GM19239 (cell line): Measurements from ENCODE around the gene GRIFIN.

Experiments
- DNase-seq: peaks from one replicate; pipeline ENCODE4 v3.0.0; 2011; ENCODE audit warnings: low spot score; ENCODE audit not compliant: insufficient read length
- FAIRE-seq: peaks from 2 replicates; lab custom pipeline; 2011; peaks lifted over from hg19 to GRCh38; lab: Jason Lieb, UNC

GRIFIN gene, protein sequence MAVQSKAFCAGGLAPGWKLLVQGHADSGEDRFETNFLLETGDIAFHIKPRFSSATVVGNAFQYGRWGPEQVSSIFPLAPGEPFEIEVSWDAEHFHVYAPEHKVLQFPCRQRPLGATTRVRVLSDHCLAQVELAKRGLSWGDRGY

DNA sequence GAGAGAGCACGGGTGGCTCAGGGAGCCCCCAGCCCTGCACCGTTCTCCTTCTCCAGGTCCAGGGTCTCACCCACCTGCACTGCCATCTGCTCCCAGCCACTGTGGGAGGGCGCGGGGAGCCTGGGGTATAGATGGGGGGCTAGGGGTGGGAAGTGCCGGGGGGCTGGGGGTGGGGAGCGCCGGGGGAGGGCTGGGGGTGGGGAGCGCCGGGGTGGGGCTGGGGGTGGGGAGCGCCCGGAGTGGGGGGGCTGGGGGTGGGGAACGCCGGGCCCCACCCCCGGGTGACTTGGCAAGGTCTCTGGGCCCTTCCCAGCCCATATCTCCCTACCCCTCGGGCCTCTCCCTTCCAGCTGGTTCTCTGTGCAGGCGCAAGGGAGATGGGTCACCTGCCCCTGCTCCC lies at the start of gene GRIFIN:
TSS of gene GRIFIN (minus strand) at position 101 of the 400 bp plus-strand sequence. CDS start at position 86, 15 bp downstream.
- FAIRE-seq (no peak), DNase-seq (no peak)

DNA sequence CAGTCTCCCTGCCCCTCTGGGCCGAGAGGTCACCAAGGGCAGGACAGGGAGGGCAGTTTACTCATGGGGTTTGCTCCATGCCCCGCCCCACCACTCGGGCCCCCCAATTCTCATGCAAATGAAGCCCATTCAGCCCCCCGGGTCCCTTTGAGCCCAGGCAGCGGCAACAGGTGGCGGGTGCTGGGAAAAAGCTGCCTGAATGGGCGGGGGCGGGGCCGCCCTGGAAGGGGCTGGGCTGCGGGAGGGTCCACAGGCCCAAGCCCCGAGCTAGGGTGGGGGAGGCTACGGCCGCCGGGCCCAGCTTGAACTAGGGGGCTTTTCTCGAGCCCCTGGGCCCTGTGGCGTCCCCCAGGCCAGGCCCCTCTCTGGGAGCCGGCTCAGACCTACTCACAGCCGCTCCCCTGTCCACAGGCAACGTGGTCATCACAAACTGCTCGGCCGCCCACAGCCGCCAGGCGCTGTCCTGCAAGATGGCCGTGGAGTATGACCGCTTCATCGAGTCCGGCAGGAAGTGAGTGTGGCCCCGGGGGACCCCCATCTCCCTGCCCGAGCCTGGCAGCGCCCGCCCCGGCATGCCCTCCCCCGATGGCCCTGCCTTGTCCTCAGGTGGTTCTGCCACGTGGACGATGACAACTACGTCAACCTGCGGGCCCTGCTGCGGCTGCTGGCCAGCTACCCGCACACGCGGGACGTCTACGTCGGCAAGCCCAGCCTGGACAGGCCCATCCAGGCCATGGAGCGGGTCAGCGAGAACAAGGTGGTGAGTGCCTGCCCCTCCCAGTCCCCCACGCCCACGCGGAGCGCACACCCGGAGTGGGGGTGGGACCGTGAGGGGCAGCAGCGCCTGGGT lies 48.8 kb upstream of the GRIFIN start:
- FAIRE-seq = no peak
- DNase-seq = no peak

DNA sequence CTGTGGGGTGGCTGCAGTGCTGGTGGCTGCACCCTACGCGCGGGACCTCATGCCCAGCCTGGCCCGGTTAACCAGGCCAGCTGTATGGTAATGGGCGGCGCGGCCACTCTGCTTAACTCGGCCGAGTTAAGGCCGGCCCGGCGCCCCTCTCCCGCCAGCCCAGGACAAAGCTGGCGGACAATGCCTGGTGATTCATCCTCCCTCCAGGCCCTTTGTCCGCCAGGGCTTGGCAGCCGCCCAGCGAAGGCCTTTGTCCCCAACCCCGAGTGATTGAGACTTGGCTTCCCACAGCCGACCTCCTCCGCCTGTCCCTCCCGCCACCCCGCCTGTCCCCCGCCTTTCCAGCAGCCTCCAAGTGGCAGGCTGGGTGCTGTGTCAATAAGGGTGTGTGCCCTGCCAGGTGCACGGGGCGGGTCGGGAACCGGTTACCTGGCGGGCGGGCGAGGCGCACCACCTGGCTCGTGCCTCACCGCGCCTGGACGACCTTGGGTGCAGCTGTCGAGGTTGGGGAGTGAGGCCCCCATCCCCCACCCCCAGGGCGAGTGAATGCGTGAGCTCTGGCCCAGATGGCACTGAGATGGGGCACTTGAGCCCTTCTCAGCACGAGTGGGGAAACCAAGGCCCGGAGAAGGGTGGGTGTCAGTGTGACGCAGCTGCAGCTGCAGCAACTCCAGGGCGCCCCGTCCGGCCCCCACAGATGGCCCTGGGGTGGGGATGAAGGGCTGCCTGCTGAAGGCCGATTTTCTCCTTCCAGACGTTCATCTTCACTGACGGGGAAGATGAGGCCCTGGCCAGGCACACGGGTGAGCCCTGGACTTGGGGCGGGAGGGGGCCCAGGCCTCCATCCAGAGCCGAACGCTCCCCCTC lies 48.0 kb upstream of the GRIFIN start:
- no peak for FAIRE-seq
- DNase-seq = no peak

DNA sequence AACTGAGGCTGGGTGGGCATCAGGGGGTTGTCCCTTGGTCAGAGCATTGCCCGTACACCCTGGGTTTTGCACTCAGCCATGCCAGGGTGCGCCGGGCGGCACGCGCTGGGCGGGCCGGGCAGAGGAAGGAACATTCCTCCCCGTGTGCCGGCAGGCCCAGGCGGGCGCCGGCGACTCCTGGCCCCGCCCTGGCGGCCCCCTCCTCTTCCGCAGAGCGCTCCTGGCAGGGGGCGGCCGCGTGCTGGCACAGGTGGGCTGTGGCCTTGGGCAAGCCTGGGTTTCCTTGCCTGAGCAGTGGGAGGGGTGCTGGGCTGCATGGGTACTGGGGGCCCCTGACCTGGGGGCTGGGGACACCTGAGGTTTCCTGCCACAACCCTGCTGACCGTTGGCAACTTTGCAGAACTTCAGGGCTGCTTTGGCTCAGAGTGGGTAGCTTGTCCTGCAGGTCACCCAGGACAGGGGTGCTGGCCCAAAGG lies 47.3 kb upstream of the GRIFIN start:
- DNase-seq = no peak
- no peak for FAIRE-seq

DNA sequence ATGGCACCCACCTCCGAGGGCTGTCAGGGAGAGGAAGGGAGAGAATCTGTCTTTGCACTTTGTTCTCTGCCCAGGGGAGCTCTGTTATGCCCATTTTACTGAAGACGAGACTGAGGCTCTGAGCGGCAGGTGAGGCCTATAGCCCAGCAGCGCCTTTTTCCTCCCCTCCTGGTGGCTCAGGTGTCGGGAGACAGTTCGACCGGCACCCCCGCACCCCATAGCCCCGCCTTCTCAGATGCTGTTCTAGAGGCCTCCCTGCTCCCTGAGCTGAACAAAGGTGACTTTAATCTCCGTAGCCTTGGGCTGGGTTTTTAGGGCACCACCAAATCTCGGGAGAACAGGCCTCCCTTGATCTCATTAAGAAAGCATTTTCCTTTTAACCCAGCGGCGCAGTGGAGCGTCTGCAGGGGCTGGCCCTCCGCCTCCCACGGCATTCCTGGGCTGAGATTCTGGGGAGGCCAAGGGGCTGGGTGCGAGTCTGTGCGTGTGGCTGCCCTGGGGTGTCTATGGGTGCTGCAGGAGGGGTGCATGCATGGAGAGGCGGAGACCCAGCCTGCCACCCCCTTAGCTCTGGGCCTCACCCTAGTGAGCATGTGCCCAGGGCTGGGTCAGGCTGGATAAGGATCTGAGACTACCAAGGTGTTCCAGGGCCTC lies 46.7 kb upstream of the GRIFIN start:
- DNase-seq (no peak), FAIRE-seq (no peak)

DNA sequence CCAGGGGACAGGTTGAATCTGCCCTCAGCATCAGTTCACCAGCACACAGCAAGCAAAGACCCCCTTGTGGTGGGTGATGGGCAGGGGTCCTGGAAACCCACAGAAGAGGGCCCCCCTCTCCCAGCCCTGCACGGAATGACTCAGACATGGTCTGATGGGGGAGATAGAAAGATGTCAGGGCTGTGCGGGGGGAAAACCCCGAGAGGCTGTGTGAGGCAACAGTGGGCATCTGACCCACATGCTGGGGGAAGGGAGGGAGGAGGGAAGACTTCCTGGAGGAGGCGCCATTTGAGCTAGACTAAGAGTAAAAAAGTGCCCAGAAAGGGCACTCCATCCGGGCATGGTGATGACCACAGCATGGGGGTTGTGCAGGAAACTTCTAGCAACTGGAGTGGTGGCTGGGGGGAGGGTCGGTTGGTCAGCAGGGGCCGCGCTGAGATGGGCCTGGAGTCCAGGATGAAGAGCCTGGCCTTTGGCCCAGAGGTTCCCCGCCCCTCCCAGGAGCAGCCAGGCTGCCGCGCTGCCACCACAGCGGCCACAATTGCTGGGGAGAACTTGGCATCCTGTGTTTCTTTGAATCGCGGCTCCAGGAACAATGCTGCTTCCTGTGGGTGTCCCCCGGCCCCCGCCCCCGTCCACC lies 45.9 kb upstream of the GRIFIN start:
- no peak for DNase-seq
- peak; percentile 75 for FAIRE-seq

DNA sequence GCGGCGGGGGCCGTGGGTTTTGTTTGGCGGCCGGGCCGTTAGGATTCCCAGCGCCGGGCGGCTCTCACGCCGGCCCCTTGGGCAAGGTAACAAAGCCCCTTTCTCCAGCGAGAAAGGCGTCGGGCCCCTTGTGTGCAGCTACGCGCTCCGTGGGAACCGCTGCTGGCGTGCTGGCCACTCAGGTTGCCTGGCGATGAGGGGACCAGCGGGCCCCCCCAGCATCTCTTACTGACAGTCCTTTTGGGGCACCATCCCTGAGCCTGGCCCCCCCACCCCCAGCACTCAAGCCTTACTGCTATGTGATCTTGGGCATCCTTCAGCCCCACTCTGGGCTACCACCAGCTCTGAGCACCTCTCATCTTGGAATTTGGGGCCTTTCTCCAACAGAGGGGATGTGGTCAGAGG lies 45.1 kb upstream of the GRIFIN start:
- DNase-seq (no peak), FAIRE-seq (no peak)

DNA sequence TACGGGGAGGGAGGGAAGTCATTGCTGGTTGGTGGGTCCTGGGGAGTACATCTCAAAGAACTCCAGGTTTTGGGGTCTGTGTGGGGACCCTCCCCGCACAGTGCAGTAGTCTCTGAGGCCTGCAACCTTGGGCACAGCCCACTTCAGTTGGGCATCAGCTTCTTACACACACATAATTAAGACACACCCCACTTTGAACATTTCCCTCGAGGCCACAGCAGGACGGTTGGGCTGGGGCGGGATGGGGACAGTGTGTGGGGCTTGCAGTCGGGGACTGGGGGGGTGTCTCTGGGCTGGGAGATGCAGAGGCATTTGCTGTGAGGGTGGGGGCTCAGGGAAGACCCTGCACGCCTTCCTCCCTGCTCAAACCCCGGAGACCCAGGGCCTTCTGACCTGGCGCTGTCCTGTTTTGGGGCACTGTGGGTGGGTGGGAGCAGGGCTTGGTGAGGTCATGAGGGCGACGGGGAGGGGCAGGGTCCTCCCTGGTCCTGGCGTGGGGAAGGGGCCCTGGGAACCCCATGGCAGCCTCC lies 44.6 kb upstream of the GRIFIN start:
- DNase-seq = no peak
- no peak for FAIRE-seq

DNA sequence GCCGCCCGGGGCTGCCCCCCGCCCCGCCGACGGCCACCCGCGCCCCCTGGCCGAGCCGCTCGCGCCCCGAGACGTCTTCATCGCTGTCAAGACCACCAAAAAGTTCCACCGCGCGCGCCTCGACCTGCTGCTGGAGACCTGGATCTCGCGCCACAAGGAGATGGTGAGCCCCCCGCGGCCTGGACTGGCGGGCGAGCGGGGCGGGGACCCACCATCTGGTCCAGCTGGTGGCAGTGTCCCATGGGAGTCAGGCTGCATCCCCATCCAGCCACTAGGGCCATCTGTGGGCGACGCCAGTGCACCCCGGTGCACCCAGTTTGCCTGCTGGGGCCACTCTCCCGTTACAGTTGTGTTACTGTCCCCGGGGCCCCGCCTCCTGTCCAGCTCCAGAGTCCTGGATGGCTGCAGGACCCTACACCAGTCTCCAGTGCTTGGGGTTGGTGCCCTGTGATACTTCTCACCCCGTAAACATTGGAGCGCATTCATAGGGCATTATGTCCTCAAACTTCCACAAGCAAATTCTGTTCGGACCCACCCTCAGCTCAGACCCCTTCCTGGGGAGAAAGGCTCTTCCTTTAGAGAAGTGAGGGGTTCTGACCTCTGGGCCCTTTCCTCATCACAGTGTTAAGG lies 44.0 kb upstream of the GRIFIN start:
- DNase-seq (no peak), FAIRE-seq (no peak)

DNA sequence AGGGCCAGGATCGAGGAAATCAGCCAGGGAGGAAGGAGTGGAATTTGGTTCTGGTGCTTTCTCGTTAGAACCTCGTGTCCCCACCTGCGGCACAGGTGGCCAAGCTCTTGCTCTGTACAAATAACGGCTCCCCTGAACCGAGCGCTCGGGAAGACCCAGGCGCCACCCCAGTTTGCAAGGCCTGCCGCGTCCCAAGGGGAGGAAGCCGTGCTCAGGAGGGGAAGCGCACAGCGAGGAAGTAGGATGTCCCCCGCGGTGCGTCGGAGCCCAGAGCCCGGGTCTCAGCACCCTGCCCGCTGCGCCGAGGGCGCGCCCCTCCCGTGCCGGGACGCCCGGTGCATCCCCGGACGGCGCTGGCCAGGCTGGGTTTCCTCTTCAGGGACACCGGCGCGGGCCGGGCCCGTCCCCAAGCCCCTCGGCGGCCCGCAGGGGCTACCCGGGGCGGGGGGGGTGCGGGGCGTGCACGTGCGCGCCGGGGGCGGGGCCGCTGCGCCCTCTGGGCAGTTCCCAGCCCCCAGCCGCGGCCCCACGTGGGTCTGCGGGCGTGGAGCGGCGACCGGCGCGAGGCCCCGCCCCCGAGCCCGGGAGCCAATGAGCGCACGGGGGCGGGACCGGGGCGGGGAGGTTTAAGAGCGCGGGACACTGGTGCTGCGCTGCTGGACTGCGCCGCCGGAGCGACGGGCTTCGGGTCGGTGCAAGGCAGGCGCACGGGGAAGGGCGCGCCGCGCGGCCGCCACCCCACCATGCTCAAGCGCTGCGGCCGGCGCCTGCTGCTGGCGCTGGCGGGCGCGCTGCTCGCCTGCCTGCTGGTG lies 43.1 kb upstream of the GRIFIN start, which contains the start of gene LFNG:
TSS of gene LFNG (plus strand) at position 656 of the 812 bp plus-strand sequence. CDS start at position 744, 88 bp downstream.
- FAIRE-seq = peak; percentile 86
- DNase-seq = peak; percentile 100

DNA sequence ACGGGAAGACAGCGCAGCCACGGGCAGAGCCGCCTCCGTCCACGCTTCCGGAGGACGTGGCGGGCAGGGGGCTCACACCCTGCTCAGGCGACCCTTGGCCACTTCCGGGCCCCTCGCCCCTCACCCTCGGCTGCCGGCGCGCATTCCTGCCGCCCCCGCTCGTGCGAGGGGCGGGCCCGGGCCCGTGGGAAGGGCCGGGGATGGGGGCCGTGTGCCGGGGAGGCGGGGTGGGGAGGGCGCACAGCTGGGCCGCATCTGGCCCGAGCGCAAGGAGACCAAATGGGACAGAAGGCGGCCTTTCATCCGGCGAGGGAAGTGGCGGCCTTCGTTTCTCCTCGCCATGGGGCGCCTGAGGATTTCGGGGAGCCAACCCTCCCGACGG lies 42.5 kb upstream of the GRIFIN start:
- DNase-seq = no peak
- FAIRE-seq = no peak

DNA sequence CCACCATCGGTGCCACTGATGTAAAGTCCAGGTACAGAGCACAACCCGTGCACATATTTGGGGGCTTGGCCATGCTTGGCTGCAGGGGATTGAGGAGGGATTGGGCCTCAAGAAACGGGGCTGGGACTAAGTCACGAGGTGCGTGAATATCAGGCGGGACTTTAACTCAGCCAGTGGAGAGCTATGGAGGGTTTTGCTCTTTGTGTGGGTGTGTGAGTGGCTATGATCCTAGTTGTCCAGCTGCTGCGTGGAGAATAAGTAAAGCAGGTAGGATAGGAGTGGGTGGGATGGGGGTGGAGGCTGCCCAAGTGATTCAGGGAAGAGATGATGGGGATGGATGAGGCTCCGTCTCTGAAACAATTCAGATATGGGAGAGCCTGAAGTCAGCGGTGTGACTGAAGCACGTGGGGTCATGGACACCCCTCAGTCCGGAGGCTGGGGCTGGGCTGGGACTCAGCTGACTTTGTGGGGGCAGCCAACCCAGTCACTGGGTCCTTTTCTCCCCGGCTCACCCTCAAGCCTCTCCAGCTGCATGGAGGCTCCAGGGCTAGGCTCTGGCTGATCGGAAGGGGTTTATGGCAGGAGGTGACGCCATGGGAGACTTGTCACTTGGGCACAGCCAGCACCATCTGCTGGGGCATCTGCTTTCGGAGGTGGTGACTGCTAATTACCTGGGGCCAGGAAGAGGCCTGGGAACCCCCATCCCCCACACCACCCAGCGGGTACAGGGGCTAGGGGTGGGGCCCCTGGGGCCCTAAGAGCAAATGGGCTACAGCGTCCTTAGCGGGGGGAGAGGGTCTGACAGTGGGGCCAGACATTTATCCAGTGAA lies 41.7 kb upstream of the GRIFIN start:
- FAIRE-seq (no peak), DNase-seq (no peak)

DNA sequence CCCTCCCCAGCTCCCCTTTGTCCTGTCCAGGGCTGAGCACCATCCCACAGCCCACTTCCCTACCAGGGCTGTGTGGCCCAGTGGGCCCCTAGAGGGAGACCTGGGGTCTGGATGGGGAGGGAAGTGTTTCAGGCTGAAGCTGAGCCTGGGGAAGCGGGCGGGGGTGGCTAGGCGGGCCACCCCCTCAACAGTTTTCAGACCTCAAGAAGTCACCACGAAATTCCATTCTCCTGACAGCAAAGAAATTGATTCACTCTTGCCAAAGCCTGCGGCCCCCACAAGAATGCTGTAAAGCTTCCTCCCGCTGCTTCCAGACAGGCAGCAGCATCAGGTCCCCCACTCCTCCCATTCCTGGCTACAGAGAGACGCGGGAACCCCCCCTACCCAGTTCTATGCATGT lies 40.8 kb upstream of the GRIFIN start:
- FAIRE-seq (no peak), DNase-seq (no peak)

DNA sequence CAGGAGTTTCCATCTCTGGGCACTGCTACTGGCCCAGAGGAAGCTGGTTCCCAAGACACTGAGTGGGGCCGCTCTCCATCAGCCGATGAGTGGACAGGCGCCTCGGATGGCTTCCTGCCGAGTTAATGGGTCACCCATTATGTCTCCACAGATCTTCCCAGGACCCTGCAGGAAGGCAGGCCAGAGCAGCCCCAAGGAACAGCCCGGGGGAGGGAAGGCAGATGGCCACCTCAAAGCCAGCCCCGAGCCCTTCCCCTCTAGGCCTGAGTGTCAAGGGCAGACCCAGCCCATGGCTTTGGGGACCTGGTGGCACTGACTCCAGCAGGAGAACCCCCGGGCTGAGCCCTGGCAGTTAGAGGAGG lies 40.0 kb upstream of the GRIFIN start:
- no peak for FAIRE-seq
- no peak for DNase-seq

DNA sequence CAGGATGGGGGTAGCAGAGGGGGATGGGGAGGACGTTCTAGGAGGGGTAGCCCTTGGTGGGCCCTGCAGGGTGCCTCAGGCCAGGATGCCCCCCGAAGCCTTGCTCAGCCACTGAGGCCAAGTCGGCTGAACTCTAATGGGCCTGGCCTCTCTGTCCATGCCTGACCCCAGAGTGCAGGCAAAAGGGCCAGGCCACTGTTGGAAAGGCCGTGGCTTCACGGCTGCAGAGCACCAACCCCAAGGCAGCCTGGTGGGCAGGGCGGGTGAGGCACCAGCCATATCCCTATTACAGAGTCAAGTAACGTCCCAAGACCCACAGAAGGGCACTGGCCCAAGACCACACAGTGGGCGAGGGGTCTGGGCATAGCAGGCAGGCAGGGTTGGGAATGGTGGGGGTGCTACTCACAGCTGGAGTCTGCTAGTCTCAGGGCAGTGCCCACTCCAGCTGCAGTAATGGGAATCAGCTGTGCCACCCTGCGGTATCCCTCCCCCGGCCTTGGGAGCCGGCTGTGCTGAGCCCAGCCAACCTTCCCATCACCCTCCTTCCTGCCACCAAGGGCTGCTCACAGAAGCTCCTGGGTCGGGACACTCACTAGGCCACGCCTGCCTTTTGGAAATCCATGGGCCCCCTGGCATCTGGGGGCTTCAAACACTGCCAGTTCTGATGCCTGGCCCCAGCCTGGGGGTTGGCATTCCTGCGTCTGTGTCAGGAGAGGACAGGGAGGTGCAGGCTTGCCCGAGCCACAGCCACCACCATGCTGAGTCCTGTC lies 39.4 kb upstream of the GRIFIN start:
- FAIRE-seq (no peak), DNase-seq (no peak)

DNA sequence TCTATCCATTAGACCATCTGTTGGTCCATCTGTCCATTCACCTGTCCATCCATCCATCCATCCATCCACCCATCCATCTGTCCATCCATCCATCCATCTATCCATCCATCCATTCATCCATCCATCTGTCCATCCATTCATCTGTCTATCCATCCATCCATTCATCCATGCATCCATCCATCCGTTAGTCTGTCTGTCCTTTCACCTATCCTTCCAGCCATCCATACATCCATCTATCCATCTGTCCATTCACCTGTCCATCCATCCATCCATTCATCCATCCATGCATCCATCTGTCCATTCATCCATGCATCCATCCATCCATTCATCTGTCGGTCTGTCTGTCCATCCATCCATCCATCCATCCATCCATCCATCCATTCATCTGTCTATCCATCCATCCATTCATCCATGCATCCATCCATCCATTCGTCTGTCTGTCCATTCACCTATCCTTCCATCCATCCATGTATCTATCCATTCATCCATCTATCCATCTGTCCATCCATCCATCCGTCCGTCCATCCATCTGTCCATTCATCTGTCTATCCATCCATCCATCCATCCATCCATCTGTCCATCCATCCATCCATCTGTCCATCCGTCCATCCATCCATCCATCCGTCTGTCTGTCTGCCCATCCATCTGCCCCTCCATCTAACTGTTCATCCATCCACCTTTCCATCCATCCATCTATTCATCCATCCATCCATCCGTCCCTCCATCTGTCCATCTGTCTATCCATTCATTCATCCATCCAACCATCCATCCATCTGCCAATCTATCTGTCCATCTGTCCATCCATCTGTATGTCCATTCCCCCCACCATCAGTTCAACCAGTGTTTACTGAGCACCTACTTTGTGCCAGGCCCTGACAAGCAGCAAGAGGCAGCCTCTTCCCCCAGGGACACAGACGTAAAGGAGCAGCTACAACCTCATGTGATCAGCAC lies 38.5 kb upstream of the GRIFIN start:
- no peak for FAIRE-seq
- DNase-seq = no peak
